ENCODE data around the gene RASGRP3.

The RASGRP3 gene

DNA sequence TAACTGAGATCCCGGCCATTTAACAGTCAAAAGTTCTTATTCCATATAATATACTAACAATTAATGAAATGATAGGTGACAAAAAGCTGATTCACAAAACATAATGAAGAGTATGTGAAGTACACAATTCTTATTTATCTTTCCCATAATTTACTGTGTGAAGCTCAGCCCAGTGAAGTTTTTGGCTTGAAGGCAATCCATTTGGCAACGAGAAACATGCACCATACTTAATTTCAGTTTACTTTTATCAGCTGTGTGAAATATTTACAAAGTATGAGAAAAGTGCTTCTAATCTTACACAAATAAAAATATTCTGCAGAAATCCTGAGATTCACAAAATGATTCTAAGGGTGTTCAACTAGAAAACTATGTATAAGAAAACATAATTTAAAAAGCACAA is 110.3 kb downstream of the RASGRP3 start:
- H3K27me3 ChIP-seq (replicated peaks; ENCODE audit: insufficient read depth, low read length) = no peaks in the 10 kb centered on the region
- H3F3A ChIP-seq (ENCODE audit: insufficient read depth, low read length) = peaks cover 8% of the 10 kb centered on the region; the same call in 1 of the 2 replicates
- no peaks in the 10 kb centered on the region for H3K9me2 ChIP-seq (replicated peaks; ENCODE audit: insufficient read depth, low read length)
- TF ChIP-seq EZH2 (optimal IDR thresholded peaks at IDR 0.05; ENCODE audit: low read depth, low read length) (no peak), EZH2phosphoT487 (IDR thresholded peaks at IDR 0.05; ENCODE audit: low read length) (no peak)
- TF ChIP-seq, protein P1, sequence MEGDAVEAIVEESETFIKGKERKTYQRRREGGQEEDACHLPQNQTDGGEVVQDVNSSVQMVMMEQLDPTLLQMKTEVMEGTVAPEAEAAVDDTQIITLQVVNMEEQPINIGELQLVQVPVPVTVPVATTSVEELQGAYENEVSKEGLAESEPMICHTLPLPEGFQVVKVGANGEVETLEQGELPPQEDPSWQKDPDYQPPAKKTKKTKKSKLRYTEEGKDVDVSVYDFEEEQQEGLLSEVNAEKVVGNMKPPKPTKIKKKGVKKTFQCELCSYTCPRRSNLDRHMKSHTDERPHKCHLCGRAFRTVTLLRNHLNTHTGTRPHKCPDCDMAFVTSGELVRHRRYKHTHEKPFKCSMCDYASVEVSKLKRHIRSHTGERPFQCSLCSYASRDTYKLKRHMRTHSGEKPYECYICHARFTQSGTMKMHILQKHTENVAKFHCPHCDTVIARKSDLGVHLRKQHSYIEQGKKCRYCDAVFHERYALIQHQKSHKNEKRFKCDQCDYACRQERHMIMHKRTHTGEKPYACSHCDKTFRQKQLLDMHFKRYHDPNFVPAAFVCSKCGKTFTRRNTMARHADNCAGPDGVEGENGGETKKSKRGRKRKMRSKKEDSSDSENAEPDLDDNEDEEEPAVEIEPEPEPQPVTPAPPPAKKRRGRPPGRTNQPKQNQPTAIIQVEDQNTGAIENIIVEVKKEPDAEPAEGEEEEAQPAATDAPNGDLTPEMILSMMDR (IDR thresholded peaks at IDR 0.05; ENCODE audit: low read length) = no peak
- no peak overlapping the region for H3K27ac ChIP-seq (ENCODE audit: low read length)
- H3K9me3 ChIP-seq (replicated peaks; ENCODE audit: insufficient read depth, low read length) = no peaks in the 10 kb centered on the region
- H3K79me2 ChIP-seq (ENCODE audit: low read length) = peaks cover 4% of the 10 kb centered on the region; the same call in 1 of the 2 replicates
- H3K4me1 ChIP-seq (ENCODE audit: low read length) = no peaks in the 10 kb centered on the region
- no peak for DNase-seq
- no peak overlapping the region for H3K9ac ChIP-seq (ENCODE audit: low read length)
- H3K4me2 ChIP-seq (ENCODE audit: low read depth, low read length) = no peak overlapping the region
- H4K20me1 ChIP-seq (ENCODE audit: insufficient read depth, low read length) = no peaks in the 10 kb centered on the region
- no peak overlapping the region for H3K4me3 ChIP-seq (ENCODE audit: low read length)
- no peak overlapping the region for H2AFZ ChIP-seq (ENCODE audit: low read length)
- peaks cover 18% of the 10 kb centered on the region for H3K36me3 ChIP-seq (replicated peaks; ENCODE audit: insufficient read depth, low read length)

DNA sequence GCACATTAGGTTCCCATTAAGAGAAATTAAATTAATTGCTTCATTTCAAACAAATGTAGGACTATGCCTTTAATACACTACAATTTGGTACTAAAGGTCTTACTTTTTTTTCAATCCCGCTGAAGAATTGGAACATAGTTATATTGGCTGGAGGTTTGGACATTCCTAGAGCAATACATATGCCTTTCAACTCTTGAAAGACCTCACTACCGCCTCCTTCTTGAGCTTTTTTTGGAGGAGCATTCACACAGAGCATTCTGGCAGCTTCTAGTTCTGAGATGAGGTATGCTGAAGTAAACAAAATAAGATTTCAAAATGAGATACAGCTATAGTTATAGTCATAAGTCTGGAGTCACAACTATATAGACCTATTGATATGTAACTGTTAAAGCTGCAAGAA is 111.8 kb downstream of the RASGRP3 start:
- Histone ChIP-seq H3K4me2 (ENCODE audit: low read depth, low read length) (no peak overlapping the region), H3F3A (ENCODE audit: insufficient read depth, low read length) (peaks cover 8% of the 10 kb centered on the region; the same call in 1 of the 2 replicates), H2AFZ (ENCODE audit: low read length) (no peak overlapping the region), H3K36me3 (replicated peaks; ENCODE audit: insufficient read depth, low read length) (peaks cover 18% of the 10 kb centered on the region), H3K27ac (ENCODE audit: low read length) (no peak overlapping the region), H3K9me3 (replicated peaks; ENCODE audit: insufficient read depth, low read length) (no peaks in the 10 kb centered on the region), H3K79me2 (ENCODE audit: low read length) (peaks cover 6% of the 10 kb centered on the region), H3K27me3 (replicated peaks; ENCODE audit: insufficient read depth, low read length) (no peaks in the 10 kb centered on the region), H3K9ac (ENCODE audit: low read length) (no peak overlapping the region), H3K4me3 (ENCODE audit: low read length) (no peak overlapping the region), H3K9me2 (replicated peaks; ENCODE audit: insufficient read depth, low read length) (no peaks in the 10 kb centered on the region), H3K4me1 (ENCODE audit: low read length) (no peaks in the 10 kb centered on the region), H4K20me1 (ENCODE audit: insufficient read depth, low read length) (no peaks in the 10 kb centered on the region)
- DNase-seq = no peak
- TF ChIP-seq EZH2phosphoT487 (IDR thresholded peaks at IDR 0.05; ENCODE audit: low read length) (no peak), EZH2 (optimal IDR thresholded peaks at IDR 0.05; ENCODE audit: low read depth, low read length) (no peak)
- TF ChIP-seq, protein P1 (IDR thresholded peaks at IDR 0.05; ENCODE audit: low read length) = no peak

DNA sequence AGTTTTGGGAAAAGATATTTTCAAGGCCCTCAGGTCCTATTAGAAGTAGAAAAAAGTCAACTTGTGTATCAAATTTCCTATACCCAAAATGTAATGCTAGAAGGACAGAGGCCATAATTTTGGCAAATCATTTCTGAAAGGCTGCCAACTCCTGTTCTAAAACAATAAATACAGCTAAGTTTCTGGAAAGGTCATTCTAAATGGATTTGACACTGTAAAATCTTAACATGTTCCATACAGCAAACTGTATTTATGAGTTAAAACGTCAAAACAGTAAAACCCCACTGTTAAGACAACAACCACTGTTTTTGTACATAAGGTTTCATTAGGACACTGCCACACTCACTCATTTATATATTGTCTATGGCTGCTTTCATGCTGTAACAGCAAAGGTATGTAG is 113.0 kb downstream of the RASGRP3 start:
- H3K36me3 ChIP-seq (replicated peaks; ENCODE audit: insufficient read depth, low read length) = peaks cover 15% of the 10 kb centered on the region
- no peak overlapping the region for H3K4me2 ChIP-seq (ENCODE audit: low read depth, low read length)
- no peak overlapping the region for H3K4me3 ChIP-seq (ENCODE audit: low read length)
- no peaks in the 10 kb centered on the region for H3K9me3 ChIP-seq (replicated peaks; ENCODE audit: insufficient read depth, low read length)
- H3K79me2 ChIP-seq (ENCODE audit: low read length) = peaks cover 15% of the 10 kb centered on the region
- TF ChIP-seq, protein P1 (IDR thresholded peaks at IDR 0.05; ENCODE audit: low read length) = no peak
- TF ChIP-seq EZH2phosphoT487 (IDR thresholded peaks at IDR 0.05; ENCODE audit: low read length) (no peak), EZH2 (optimal IDR thresholded peaks at IDR 0.05; ENCODE audit: low read depth, low read length) (no peak)
- H3K4me1 ChIP-seq (ENCODE audit: low read length) = no peaks in the 10 kb centered on the region
- H3F3A ChIP-seq (ENCODE audit: insufficient read depth, low read length) = no peaks in the 10 kb centered on the region
- H3K27ac ChIP-seq (ENCODE audit: low read length) = no peak overlapping the region
- DNase-seq = no peak
- no peak overlapping the region for H3K9ac ChIP-seq (ENCODE audit: low read length)
- no peaks in the 10 kb centered on the region for H4K20me1 ChIP-seq (ENCODE audit: insufficient read depth, low read length)
- H2AFZ ChIP-seq (ENCODE audit: low read length) = no peak overlapping the region
- no peaks in the 10 kb centered on the region for H3K27me3 ChIP-seq (replicated peaks; ENCODE audit: insufficient read depth, low read length)
- H3K9me2 ChIP-seq (replicated peaks; ENCODE audit: insufficient read depth, low read length) = no peaks in the 10 kb centered on the region
